Measurements from ENCODE around the gene SNX25.
A peak's percentile ranks its signal among the peaks of the same experiment; 100 is the strongest.

Gene SNX25

GRCh38 chr4:185290656-185291055 is 81.3 kb downstream of the SNX25 start:
- H3K9me3 ChIP-seq = peaks cover 7% of the 10 kb centered on the region
- H3K27me3 ChIP-seq = no peaks in the 10 kb centered on the region
- no peak overlapping the region for H3K27ac ChIP-seq
- H3K9ac ChIP-seq = no peak overlapping the region
- no peak overlapping the region for H3K4me3 ChIP-seq
- peaks cover 60% of the 10 kb centered on the region for H3K36me3 ChIP-seq
- H4K20me1 ChIP-seq = no peaks in the 10 kb centered on the region
- no peaks in the 10 kb centered on the region for H3K4me1 ChIP-seq
- H3K4me2 ChIP-seq = no peak overlapping the region
- TF ChIP-seq Cebpa-rat (IDR thresholded peaks at IDR 0.05) = no peak

DNA sequence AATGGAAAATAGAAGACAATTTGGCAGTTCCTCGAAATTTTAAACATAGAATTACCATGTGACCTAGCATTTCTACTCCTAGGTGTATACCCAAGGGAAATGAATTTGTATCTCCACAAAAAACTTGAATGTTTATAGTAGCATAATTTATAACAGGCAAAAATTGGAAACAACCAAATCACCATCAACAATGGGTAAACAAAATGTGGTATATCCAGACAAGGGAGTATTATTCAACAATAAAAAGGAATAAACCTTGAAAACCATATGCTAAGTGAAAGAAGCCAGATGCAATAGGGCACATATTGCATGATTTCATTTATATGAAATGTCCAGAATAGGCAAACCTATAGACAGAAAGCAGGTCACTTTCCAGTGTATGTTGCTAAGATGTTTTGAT is 83.8 kb downstream of the SNX25 start:
- no peak overlapping the region for H3K27ac ChIP-seq
- H3K9me3 ChIP-seq = peaks cover 7% of the 10 kb centered on the region
- peaks cover 80% of the 10 kb centered on the region for H3K36me3 ChIP-seq
- no peak overlapping the region for H3K4me2 ChIP-seq
- TF ChIP-seq Cebpa-rat (IDR thresholded peaks at IDR 0.05) = no peak
- no peaks in the 10 kb centered on the region for H3K4me1 ChIP-seq
- H4K20me1 ChIP-seq = no peaks in the 10 kb centered on the region
- no peaks in the 10 kb centered on the region for H3K27me3 ChIP-seq
- H3K9ac ChIP-seq = no peak overlapping the region
- no peak overlapping the region for H3K4me3 ChIP-seq

- H3K4me2 ChIP-seq = no peak overlapping the region
- H3K9me3 ChIP-seq = peaks cover 7% of the 10 kb centered on the region
- H4K20me1 ChIP-seq = no peaks in the 10 kb centered on the region
- peaks cover 66% of the 10 kb centered on the region for H3K36me3 ChIP-seq
- H3K4me3 ChIP-seq = no peak overlapping the region
- no peaks in the 10 kb centered on the region for H3K27me3 ChIP-seq
- no peak for TF ChIP-seq Cebpa-rat (IDR thresholded peaks at IDR 0.05)
- H3K27ac ChIP-seq = no peak overlapping the region
- H3K9ac ChIP-seq = no peak overlapping the region
- H3K4me1 ChIP-seq = no peaks in the 10 kb centered on the region
Measured at GRCh38 chr4:185296665-185297460, 87.5 kb downstream of the SNX25 start.

DNA sequence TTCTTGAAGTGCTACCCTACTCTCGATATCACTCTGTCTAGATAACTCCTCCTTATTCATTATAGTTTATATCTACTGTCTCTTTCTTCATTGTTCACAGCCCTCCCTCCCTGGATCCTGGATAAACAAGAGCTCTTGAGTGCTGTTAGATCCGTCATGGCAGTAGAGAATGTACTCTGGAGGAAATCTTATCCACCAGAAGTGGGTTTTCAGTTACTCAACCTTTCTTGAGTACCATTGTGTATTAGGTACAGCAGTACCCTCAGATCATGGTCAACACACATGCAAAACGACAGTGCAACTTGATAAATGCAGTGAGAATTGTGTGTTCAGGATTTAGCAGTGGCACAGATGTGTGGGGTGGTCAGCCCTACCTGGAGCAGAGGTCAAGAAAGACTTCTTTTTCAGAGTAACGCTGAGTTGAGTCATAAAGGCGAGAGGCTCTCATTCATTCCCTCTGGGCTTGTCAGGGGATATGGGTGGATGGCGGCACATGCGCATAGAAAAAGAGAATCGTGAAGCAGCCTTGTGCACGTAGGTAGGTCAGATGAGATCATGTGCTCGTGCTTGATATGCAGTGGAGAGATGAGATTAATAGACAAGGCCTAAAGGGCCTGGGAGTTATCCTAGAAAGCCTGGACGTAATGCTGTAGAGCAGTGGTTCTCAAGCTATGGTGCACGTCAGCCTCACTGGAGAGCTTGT is 89.5 kb downstream of the SNX25 start:
- Histone ChIP-seq H3K4me1 (no peaks in the 10 kb centered on the region; the same call in 1 of the 2 replicates), H3K4me3 (no peak overlapping the region), H4K20me1 (no peaks in the 10 kb centered on the region), H3K9ac (no peak overlapping the region), H3K9me3 (no peaks in the 10 kb centered on the region), H3K36me3 (peaks cover 57% of the 10 kb centered on the region), H3K27me3 (no peaks in the 10 kb centered on the region), H3K4me2 (no peak overlapping the region), H3K27ac (no peak overlapping the region)
- no peak for TF ChIP-seq Cebpa-rat (IDR thresholded peaks at IDR 0.05)

GRCh38 chr4:185304541-185304940 is 95.1 kb downstream of the SNX25 start:
- Histone ChIP-seq H3K27me3 (no peaks in the 10 kb centered on the region), H3K4me3 (no peak overlapping the region), H3K4me1 (peaks cover 25% of the 10 kb centered on the region), H4K20me1 (no peaks in the 10 kb centered on the region), H3K36me3 (peaks cover 36% of the 10 kb centered on the region), H3K9ac (no peak overlapping the region; the same call in 1 of the 2 replicates), H3K4me2 (peak overlapping the region; percentile 12), H3K27ac (no peak overlapping the region), H3K9me3 (no peaks in the 10 kb centered on the region)
- no peak for TF ChIP-seq Cebpa-rat (IDR thresholded peaks at IDR 0.05)

- no peak overlapping the region; the same call in 1 of the 2 replicates for H3K9ac ChIP-seq
- H3K27ac ChIP-seq = no peak overlapping the region
- peaks cover 31% of the 10 kb centered on the region for H3K4me1 ChIP-seq
Measured at GRCh38 chr4:185304944-185305690, 95.7 kb downstream of the SNX25 start.

GRCh38 chr4:185305979-185306442 is 96.6 kb downstream of the SNX25 start:
- no peak overlapping the region for H3K27ac ChIP-seq
- peaks cover 39% of the 10 kb centered on the region for H3K36me3 ChIP-seq
- TF ChIP-seq Cebpa-rat (IDR thresholded peaks at IDR 0.05) = no peak
- no peak overlapping the region for H3K4me2 ChIP-seq
- no peak overlapping the region for H3K9ac ChIP-seq
- H3K27me3 ChIP-seq = no peaks in the 10 kb centered on the region
- no peaks in the 10 kb centered on the region for H4K20me1 ChIP-seq
- peaks cover 40% of the 10 kb centered on the region for H3K4me1 ChIP-seq
- H3K4me3 ChIP-seq = no peak overlapping the region
- H3K9me3 ChIP-seq = no peaks in the 10 kb centered on the region

More at GRCh38 chr4:185304944-185305690, 95.7 kb downstream of the SNX25 start:
- TF ChIP-seq Cebpa-rat (IDR thresholded peaks at IDR 0.05) = no peak
- Histone ChIP-seq H3K4me3 (no peak overlapping the region), H4K20me1 (no peaks in the 10 kb centered on the region), H3K27me3 (no peaks in the 10 kb centered on the region), H3K36me3 (peaks cover 36% of the 10 kb centered on the region), H3K9me3 (no peaks in the 10 kb centered on the region), H3K4me2 (peak overlapping the region; percentile 12)

DNA sequence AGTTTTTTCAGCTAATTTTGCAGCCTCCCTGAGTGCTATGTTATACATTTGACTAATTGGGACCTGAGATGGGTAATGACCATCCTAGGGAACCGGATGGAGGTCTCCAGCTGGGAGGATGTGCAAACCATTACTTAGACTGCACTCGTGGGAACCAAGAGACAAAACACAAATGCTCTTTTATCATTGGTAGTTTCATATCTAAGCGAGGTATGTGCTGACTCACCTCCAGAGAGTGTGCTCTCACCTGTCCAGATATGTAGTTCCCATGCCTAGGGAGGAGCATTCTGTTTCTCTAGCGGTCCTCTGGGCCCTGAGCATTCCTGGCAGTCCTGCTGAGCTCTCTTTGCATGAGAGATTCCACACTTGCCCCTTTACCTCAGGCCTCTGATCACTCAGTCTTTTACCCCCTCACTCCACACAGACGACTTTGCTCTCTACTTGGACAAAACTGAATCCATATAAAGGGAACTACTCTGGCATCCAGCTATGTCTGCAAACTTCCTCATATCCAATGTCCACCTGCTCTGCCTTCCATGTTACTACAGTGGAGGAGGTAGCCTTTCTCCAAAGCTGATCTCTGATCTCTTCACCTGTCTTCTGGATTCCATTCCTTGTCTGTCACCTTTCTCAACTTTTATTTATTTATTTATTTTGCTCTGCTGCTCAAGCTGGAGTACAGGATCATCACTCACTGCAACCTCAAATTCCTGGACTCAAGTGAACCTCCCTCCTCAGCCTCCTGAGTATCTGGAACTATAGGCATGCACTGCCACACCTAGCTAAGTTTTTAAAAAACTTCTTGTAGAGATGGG is 97.9 kb downstream of the SNX25 start:
- Histone ChIP-seq H4K20me1 (no peaks in the 10 kb centered on the region), H3K4me3 (no peak overlapping the region), H3K4me2 (no peak overlapping the region), H3K27ac (no peak overlapping the region), H3K27me3 (no peaks in the 10 kb centered on the region), H3K9me3 (no peaks in the 10 kb centered on the region), H3K9ac (no peak overlapping the region), H3K4me1 (peaks cover 49% of the 10 kb centered on the region), H3K36me3 (peaks cover 47% of the 10 kb centered on the region)
- TF ChIP-seq Cebpa-rat (IDR thresholded peaks at IDR 0.05) = no peak

- Histone ChIP-seq H3K4me3 (no peak overlapping the region), H4K20me1 (no peaks in the 10 kb centered on the region), H3K9me3 (no peaks in the 10 kb centered on the region), H3K36me3 (peaks cover 63% of the 10 kb centered on the region), H3K9ac (no peak overlapping the region), H3K27me3 (no peaks in the 10 kb centered on the region), H3K27ac (peak overlapping the region; percentile 22; the same call in 1 of the 2 replicates), H3K4me2 (peak overlapping the region; percentile 67), H3K4me1 (peaks cover 42% of the 10 kb centered on the region)
- TF ChIP-seq Cebpa-rat (IDR thresholded peaks at IDR 0.05) = no peak
Measured at GRCh38 chr4:185309770-185310169, 100.4 kb downstream of the SNX25 start.

Measured in BLaER1 (cell line).